Kidney (tissue), 14 donors: ENCODE results near the gene CSNK1D. TPM values are rescaled to one million over a fixed set of nuclear protein-coding genes. Genes with fewer than 3 reads are reported as not detected.

Experiments
- DNase-seq, 5 donors: peaks; one replicate each; pipeline ENCODE4 v3.0.0-alpha.2; 2013 to 2020
- FAIRE-seq: peaks from 2 replicates; lab custom pipeline; 2012; peaks lifted over from hg19 to GRCh38; lab: Jason Lieb, UNC
- H3K27ac ChIP-seq, 2 donors: one replicate each; pipeline ENCODE4 v1.7.0; 2013; ENCODE audit warnings: low read depth in 2 of 2, low read length in 2 of 2, inconsistent platforms in 1 of 2
- H3K27me3 ChIP-seq: one replicate; pipeline ENCODE4 v1.7.1; 2013; ENCODE audit warnings: low read length, inconsistent platforms; ENCODE audit not compliant: control insufficient read depth, insufficient read depth
- H3K36me3 ChIP-seq, 3 donors: one replicate each; pipeline versions ENCODE4 v1.7.0 to v1.7.1; 2013; ENCODE audit warnings: low read length in 3 of 3, control low read depth in 1 of 3, inconsistent platforms in 1 of 3; ENCODE audit not compliant: insufficient read depth in 3 of 3, control insufficient read depth in 2 of 3
- H3K4me1 ChIP-seq, 3 donors: one replicate each; pipeline versions ENCODE4 v1.7.0 to v1.7.1; 2013; ENCODE audit warnings: low read length in 3 of 3, inconsistent platforms in 1 of 3, low read depth in 1 of 3; ENCODE audit not compliant: control insufficient read depth in 2 of 3, insufficient read depth in 2 of 3
- H3K4me3 ChIP-seq, 3 donors: one replicate each; pipeline versions ENCODE4 v1.7.0 to v1.8.1; 2013; ENCODE audit warnings: low read length in 3 of 3, control low read depth in 1 of 3, inconsistent platforms in 1 of 3
- H3K9ac ChIP-seq, 3 donors: one replicate each; pipeline versions ENCODE4 v1.7.0 to v1.7.1; 2013; ENCODE audit warnings: low read length in 3 of 3, control low read depth in 1 of 3, inconsistent platforms in 1 of 3
- H3K9me3 ChIP-seq, 3 donors: one replicate each; pipeline versions ENCODE4 v1.7.0 to v1.7.1; 2013; ENCODE audit warnings: low read length in 3 of 3, control low read depth in 1 of 3, inconsistent platforms in 1 of 3; ENCODE audit not compliant: control insufficient read depth in 2 of 3, insufficient read depth in 1 of 3
- CTCF ChIP-seq: IDR thresholded peaks from 3 replicates; pipeline ENCODE4 v1.5.1; 2012; ENCODE audit warnings: mild to moderate bottlenecking, moderate library complexity, borderline replicate concordance; ENCODE audit not compliant: insufficient read depth; ENCODE audit errors: extremely low read depth
- intact Hi-C: fragments of 100-400 bp; cut with DNase I; formaldehyde crosslinking; loops from one replicate; pipeline ENCODE4 v1.11.1; 2022
- polyA plus RNA-seq: library from polyadenylated mRNA; stranded (reverse); fragments of 350-450 nt; fragmentation: Illumina TruSeq; extraction: RNeasy Lipid Tissue Mini Kit (QIAGEN cat#74804); gene quantifications from one replicate; pipeline ENCODE4 v1.2.3, GENCODE V29; 2014; ENCODE audit warnings: low read depth, low replicate concordance; ENCODE audit not compliant: insufficient read depth
- total RNA-seq: library from RNA; stranded (reverse); fragmentation: NEBNext Ultra II Directional; extraction: Animal tissue kit (Norgen Biotek cat#: 25700); gene quantifications from one replicate; pipeline ENCODE4 v1.2.1, GENCODE V29; 2021
- donor health status: control.
- donor health status: control.
- donor health status: control.
- donor health status: control.
- donor health status: control.
- donor health status: DM: yes; HTN: yes; CAD: no.
- donor health status: Normal renal cell carcinoma (clear cell type).

CSNK1D gene
- total and polyA plus RNA-seq, 2 donors from 2014 or later, result 69.7 to 160 TPM

- H3K4me1 ChIP-seq, result peaks cover 0 to 31% (median 5%) of the 10 kb centered on the region in 3 donors
- TF ChIP-seq CTCF, result no peak
- no peaks in the 10 kb centered on the region for H3K27me3 ChIP-seq
- H3K36me3 ChIP-seq, result no peaks in the 10 kb centered on the region
- peak overlapping the region; percentile 90 to 94 for H3K27ac ChIP-seq
- no peak overlapping the region for H3K9ac ChIP-seq
- intact Hi-C loops, result no loop called here
- H3K4me3 ChIP-seq, result no peak overlapping the region
- H3K9me3 ChIP-seq, result no peaks in the 10 kb centered on the region
- peak in 1 of 5 donors; percentile 49 for DNase-seq
- FAIRE-seq, result no peak
Measured at GRCh38 chr17:82215972-82216300, 57.6 kb downstream of the CSNK1D start.

GRCh38 chr17:82215095-82215971, 58.2 kb downstream of the CSNK1D start:
- Histone ChIP-seq H3K36me3 (no peaks in the 10 kb centered on the region), H3K9me3 (no peaks in the 10 kb centered on the region), H3K27me3 (no peaks in the 10 kb centered on the region), H3K9ac (no peak overlapping the region), H3K27ac (peak overlapping the region; percentile 90 to 94), H3K4me3 (no peak overlapping the region), H3K4me1 (peaks cover 0 to 31% (median 5%) of the 10 kb centered on the region in 3 donors)
- no peak for TF ChIP-seq CTCF
- FAIRE-seq, result no peak
- peak in 2 of 5 donors; percentile 72 to 76 for DNase-seq
- intact Hi-C loops, result no loop called here

DNA sequence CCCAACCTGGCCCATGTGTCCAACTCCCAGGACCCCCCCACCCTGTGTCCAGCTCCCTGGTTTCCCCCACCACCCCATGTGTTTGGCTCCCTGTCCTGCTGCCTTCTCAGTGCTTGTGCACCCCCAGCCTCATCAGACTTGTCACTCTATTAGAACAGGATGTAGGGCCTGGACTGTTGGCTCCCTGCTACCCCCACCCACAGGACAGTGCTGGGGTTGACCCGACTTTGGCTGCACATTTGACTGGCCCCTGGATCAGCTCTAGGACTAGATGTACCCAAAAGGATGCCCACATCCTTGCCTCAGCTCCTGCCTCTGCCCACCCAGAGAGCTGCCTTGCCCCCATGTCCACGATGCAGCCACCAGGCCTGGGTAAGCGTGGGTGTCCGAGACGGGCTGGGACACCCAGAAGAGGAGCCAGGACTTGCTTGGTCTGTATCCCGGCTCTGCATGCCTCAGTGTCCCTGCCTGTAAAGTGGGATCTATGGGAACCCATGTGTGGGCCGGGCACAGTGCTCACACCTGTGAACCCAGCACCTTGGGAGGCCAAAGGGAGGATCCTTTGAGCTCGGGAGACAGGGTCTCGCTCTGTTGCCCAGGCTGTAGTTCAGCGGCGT, 59.4 kb downstream of the CSNK1D start:
- no peak overlapping the region for H3K9ac ChIP-seq
- peaks cover 0 to 31% (median 5%) of the 10 kb centered on the region in 3 donors for H3K4me1 ChIP-seq
- no peak for TF ChIP-seq CTCF
- H3K27ac ChIP-seq, result no peak overlapping the region
- FAIRE-seq (no peak), DNase-seq (peak in 2 of 5 donors; percentile 48 to 70)
- H3K4me3 ChIP-seq, result no peak overlapping the region
- H3K9me3 ChIP-seq, result no peaks in the 10 kb centered on the region
- intact Hi-C loops, result no loop called here
- H3K36me3 ChIP-seq, result no peaks in the 10 kb centered on the region
- H3K27me3 ChIP-seq, result no peaks in the 10 kb centered on the region
